HG03175 (cell line): ENCODE results near the gene CTBP1.
A peak's percentile ranks its signal among the peaks of the same experiment; 100 is the strongest.

ENCODE experiments used
- ATAC-seq: cut with Tn5 transposase; IDR thresholded peaks from one replicate; pipeline ENCODE4 v1.9.1; 2021; ENCODE audit warnings: mild to moderate bottlenecking, moderate library complexity; ENCODE audit not compliant: unreplicated experiment

Gene CTBP1

DNA sequence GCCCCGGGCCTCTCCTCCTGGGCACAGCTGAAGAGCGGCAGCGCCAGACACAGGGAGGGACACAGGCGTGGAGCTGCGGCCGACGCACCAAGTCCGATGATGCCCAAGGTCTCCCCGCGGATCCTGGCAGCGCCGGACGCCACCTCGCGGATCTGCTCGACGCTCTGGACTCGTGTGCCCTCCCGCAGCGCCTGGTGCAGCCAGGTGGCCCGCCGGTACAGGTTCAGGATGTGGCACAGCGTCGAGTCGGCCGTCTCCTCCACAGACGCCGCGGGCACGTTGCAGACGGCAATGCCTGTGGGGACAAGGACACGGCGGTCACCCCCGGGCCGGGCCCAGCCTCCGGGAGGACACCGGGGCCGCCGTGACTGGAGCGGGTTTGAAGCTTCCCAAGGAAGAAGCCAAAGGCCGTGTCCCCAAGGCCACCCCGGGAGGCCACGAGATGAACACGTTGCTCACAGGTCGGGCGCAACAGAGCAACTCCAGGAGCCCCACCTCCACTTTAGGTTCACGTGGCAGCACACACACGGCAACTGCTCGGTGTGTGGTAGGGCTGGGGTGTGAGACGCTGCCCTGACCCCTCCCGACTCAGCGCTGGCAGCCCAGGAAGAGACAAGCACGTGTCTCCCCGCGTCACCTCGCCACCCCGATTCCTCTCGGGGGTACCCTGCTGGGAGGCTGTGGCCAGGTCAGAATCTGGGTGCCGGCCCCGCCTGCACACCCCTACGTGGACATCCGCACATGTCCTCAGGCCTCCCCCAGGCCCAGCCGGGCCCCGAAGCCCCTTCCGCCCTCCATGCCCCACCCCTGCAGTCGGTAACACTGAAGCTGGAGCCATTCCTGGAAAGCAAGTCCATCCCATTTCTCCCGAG lies 23.4 kb downstream of the CTBP1 start:
- no peak for ATAC-seq

DNA sequence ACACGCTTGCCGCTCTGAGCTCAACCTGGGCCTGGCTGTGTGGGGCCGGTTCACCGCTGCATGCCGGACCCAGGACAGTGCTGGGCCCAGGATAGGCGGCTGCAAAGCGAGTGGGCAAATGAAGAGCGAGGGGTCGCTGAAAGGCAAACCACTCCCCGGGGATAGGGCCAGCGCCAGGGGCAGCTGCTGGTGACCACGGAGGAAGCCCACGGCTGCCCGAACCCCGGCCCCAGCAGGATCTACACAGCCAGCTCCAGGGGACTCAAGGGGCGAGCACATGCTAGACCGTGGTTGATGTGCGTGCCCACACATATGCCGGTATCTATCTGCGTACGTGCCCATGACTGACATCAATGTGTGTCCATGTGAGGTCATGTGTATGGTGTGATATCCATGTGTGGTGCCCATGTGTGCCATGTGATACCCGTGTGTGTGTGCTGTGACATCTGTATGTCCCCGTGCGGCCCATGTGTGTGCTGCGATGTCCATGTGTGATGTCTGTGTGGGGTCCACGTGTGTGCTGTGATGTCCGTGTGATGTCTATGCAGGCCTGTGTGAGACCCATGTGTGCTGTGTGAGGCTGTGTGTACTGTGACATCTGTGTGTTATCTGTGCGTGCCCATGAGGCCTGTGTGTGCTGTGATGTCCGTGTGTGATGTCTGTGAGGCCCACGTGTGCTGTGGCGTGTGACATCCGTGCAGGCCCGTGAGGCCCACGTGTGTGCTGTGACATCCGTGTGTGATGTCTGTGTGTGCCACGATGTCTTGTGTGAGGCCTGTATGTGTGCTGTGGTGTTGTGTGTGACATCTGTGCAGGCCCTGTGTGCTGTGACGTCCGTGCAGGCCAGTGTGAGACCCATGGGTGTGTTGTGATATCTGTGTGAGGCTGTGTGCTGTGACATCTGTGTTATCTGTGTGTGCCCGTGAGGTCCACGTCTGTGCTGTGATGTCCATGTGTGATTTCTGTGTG lies 24.8 kb downstream of the CTBP1 start:
- ATAC-seq: no peak

DNA sequence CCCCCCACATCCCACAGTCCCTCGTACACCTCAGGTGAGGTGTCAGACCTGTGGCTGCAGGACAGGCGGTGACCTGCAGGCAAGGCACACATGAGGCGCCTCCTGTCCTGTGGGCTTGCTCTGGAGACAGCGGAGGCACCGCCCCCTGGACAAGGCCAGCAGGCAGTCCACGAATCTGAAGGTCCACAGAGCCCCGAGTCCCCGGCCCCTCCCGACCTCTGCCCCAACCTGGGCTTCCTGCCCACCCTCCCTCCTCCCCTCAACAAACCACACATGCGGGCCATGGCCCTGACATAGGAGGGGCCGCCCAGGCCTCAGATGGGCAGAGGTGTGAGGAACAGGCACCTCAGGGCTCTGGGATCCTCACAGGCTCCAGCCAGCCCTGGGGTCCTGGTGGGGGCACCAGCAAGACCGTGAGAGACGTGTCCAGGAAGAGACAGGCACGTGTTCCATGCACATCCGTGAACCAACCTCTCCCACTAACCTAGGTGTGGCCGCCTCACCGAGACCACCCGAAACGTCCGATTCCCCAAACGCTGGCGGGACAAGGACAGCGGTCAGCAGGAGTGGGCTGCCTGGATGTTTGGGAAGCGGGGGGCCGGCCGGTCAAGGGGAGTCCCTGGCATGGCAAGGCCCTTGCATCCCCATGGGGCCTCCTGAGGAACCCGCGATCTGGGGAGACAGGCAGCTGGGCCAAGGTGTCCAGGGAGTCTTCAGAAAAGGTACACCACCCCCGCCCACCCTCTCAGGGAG lies 25.8 kb downstream of the CTBP1 start:
- ATAC-seq: no peak

DNA sequence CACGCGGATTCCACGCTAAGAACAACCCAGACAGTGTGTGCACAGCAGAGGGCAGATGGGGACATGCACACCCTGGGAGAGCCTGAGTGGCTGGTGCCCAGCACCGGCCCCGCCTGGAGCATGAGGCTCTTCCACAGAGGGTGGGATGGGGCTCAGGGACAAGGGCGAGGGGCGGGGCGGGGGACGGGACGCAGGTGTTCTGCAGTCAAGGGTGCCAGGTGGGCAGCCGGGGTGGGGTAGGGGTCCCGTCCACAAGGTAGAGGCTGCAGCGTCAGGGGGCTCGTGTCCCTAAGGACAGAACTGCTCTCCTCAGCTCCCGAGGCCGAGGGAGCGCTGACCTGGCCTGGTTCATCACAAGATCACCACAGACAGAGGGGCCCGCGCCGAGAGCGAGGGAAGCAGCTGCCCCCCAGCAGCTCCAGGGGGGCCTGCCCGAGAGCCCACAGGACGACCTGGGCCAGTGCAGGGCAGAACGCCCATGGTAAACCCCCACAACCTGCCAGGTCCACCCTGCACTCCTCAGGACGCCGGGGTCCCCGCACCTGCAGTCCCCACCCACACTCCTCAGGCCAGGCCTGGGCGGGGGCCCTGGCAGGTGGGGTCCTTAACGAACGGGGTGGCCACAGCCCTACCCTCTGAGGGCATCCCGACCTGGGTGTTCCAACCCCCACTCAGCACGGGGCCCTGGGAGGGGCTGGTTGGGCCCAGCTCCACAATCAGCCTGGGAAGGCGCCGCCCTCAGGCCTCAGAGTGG lies 26.7 kb downstream of the CTBP1 start:
- no peak for ATAC-seq

DNA sequence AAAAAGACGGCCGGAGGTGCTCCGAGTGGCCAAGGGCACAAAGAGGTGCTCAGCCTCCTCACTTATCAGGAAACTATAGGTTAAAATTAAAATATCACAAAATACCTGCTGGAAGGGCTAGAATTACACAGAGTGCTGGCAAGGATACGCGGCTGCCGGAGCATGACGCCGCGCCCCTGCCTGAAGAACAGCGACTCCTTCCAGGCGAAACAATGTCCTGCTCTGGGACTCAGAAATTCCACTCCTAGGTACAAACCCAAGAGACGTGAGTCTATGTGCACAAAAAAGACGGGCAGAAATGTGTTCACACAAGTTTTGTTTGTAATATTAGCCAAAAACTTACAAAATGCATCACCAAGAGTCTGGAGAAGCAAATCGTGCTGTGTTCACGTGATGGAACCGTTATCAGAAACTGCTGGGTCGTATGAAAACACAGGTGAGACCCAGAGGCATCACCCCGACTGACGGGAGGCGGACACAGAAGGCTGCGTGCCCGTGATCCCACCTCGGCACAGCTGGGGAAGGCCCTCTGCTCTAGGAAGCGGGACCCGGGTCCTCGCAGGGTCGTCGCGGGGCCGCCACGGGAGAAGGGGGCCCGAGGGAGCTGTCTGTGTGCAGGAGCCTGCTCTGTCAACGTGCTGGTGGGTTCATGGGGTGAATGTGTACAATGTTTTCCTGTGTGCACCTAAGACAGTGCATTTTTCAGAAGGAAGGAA lies 27.6 kb downstream of the CTBP1 start:
- ATAC-seq: no peak

DNA sequence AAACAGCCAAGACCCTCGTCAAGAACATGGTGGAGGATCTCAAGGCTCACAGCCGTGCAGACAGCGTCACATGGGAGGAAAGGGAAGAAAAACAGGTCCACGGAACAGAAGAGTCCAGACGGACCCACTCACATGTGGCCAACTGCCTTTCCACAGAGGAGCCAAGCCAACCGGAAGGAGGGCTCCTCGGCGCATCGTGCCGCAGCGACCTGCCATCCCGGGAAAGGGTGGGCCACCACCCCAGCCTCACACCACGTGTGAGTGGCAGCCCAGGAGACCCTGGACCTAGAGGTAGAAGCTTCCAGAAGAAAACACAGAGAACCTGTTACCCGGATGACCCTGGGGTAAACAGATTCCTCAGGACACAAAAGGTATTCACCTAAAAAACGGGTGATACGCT lies 28.4 kb downstream of the CTBP1 start:
- no peak for ATAC-seq

DNA sequence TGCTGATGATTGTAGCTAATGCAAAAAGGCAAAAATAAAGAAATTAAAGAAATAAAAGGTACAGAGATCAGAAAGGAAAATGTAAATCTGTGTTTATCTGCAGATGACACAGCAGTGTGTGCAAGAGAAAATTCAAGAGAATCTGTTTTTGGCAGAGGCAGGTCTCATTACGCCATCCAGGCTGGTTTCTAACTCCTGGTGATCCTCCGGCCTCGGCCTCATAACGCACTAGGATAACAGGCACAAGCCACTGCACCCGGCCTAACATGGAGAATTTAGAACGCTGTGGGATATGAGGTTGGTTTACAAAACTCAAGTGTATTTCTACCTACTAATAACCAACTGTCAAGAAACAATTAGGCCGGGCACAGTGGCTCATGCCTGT lies 29.4 kb downstream of the CTBP1 start:
- no peak for ATAC-seq

DNA sequence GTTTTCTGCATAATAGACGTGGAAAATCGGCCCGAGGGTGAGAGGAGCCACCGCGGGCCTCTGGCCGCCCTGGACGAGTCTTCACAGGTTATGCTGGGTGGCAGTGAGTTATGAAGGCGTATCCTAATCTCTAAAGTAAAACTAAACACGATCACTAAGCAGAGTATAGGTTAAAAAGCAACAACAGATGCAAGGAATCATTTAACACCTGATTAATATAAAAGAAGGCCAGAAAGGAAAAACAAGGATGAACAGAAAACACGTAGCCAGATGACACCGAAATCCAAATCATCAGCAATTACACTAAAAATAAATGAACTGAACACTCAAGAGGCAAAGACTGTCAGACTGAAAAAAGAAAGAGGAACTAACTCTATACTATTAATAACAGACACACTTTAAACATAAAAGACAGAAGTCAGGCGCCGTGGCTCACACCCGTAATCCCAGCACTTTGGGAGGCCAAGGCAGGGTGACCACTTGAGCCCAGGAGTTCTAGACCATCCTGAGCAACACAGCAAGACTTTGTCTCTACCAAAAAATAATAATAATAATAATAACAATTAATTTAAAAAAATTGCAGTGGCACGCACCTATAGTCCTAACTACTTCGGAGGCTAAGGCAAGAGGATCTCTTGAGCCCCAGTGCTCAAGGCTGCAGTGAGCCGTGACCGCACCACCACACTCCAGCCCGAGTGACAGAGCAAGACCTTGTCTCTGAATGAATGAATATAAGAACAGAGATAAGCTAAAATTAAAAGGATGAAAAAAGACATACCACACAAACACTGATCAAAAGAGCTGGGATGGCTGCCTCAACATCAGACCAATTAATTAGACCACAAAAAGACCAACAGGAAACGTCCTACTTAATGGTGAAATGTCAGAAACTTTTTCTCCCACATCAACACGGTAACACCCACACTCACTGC lies 30.0 kb downstream of the CTBP1 start:
- peak; percentile 74 for ATAC-seq

DNA sequence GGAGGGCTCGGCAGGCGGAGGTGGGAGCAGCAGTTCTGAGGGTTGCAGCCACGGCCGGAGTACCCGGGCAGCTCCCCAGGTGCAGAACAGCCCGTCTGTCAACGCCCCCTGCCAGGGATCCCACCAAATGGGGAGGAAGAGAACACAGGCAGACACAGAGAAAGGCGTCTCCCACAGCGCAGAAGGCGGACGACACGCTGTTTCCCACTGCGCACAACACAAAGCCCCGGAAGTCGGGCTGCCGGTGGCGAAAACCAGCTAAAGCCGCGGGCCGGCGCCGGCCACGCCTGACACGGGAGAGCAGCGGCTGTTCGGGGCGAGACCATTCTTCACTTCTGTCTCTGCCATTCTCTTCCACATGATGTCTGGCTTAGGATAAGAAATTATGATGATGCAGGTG lies 31.6 kb downstream of the CTBP1 start:
- ATAC-seq: no peak

DNA sequence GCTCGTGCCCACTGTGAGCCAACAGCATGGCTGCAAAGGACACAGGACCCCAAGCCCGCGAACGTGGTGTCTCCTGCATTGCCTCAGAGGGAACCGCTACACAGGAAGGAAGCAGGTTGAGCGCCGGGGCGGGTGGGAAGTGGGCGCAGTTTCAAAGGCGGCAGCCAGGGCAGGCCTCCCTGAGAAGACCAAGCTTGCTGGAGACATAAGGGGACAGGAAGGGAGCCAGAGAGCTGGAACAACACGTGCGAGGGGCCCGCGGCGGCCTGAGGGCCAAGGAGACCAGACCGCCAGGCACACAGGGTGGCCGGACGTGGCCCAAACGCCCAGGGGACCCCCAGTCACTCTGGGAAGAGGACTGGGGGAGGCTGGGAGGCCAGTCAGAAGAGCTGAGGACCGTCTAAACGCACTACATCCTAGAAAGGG lies 32.0 kb downstream of the CTBP1 start:
- ATAC-seq: no peak

DNA sequence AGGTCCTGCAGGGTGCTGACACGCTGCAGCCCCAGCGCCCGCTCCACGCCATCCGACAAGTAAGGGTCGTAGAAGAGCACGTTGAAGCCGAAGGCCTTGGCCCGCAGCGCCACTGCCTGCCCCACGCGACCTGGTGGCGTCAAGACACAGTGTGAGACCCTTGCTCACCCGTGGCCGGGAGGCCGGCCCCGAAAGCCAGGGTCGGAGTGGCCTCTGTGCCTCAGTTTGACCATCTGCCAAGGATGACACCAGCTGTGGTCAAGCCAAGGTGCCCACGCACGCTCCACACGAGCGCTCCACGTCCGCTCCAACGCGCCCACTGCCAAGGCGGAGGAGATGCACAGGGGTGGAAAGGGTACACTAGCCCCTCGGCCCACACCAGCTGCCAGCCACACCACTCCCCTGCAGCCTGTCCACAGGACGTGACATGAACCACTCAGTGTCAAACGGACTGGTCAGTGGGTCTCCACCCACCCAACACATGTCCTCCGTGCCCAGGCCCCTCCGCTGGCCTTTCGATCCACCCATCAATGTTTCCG lies 32.8 kb downstream of the CTBP1 start:
- ATAC-seq: no peak

DNA sequence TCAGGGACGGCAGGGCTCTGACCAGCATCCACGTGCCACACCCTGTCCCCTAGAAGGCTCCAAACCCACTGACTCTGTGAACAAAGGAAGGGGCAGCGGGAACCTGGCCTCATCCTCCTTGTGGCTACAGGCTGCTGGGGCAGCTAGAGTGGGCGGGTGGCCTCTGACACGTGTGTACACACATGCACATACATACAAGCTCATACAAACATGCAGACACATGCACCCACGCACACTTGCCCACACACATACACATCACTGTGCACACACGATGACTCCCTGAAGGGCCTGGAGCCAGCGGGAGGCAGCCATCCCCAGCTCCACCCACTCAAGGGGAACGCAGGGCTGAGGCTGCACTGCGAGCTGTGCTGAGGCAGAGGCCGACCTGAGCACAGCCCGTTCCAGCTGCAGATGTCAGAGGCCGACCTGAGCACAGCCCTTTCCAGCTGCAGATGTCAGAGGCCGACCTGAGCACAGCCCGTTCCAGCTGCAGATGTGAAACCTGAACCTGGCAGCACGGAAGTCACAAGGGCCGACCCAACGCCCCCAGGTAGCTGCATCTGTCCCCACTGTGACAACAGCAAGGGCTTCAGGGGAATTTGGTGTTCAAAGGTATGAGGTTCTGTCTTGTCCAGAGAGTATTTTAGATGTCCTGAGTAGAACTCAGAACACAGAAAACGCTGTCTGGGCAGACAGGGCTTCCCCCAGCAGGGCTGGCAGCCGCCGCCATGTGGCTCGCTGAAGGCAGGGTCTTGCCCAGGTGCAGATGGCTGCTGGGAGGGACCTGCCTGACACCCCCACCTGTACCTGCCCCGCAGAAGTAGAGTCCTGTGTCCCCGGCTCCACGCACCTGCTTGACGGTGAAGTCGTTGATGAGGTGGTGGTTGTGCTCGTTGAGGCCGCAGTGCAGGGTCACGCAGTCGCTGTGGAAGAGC lies 33.5 kb downstream of the CTBP1 start:
- no peak for ATAC-seq

DNA sequence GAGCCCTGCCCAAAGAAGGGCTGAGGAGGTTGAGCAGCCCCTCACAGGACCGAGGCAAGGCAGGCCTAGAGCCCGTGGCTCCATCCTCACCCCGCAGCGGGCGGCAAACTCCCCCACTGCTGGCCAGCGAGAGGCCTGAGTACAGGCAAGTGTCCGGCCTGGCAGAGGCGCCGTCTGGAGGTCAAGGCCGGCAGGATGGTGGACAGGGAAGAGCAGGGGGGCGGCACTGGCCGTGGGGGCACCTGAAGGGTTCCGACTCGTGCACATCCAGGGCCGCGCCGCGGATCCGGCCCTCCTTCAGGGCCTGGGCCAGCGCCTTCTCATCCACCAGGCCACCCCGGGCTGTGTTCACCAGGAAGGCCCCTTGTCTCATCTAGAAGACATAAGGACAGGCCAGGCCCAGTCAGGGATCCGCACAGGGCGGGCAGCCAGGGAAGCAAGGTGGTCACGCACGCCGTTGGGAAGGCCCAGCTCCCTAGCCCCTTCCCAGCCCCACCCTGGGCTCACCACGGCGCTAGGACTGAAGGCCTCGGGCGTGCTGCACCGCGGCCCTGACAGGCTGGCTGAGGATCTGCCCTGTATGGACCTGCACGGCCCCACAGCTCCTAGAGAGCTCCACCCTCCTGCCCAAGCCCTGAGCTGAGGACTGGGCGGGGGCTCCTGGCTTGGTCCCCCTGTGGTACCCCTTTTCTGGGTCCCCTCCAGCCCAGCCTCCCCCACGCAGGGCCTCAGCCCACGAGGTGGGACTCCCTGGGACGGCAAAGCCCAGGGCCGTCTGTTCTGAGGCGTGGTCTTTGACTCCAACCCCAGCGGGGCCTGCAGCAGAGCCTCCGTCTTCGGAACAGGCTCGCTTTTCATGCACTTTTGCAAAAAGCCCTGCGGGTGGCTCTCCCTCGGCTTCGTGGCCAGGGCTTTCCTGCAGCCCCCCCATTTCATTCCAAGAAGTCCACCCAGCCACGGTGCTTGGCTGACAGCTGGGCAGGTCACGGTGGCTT lies 34.5 kb downstream of the CTBP1 start:
- ATAC-seq: no peak

DNA sequence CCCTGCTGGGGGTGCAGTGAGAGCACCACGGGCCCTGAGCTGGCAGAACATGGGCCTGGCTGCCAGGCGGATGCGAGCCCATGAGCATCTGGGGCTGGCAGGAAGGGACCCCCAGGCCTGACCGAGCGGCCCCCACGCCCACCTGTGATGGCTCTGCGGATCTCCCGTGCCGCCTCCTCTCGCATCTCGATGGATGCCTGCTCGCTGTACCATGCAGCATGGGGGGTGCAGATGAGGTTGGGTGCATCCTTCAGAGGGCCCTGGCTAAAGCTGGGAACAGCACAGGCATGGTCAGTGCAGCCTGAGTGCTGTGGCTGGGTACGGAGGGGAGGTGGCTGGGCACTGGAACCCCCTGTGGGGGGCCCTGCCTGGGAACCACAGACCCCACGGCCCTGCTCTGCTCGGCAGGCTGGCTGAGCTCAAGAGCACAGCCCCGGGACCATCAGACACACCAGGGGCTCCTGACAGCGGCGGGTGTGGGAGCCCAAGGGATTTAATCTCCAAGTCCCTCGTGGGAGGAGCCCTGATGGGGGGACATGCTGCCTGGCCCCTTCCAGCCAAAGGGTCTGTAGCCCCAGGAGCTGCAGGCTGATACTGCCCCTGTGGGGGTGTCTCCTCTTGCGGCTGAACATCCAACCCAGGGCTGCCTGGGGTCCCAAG lies 35.5 kb downstream of the CTBP1 start:
- no peak for ATAC-seq

DNA sequence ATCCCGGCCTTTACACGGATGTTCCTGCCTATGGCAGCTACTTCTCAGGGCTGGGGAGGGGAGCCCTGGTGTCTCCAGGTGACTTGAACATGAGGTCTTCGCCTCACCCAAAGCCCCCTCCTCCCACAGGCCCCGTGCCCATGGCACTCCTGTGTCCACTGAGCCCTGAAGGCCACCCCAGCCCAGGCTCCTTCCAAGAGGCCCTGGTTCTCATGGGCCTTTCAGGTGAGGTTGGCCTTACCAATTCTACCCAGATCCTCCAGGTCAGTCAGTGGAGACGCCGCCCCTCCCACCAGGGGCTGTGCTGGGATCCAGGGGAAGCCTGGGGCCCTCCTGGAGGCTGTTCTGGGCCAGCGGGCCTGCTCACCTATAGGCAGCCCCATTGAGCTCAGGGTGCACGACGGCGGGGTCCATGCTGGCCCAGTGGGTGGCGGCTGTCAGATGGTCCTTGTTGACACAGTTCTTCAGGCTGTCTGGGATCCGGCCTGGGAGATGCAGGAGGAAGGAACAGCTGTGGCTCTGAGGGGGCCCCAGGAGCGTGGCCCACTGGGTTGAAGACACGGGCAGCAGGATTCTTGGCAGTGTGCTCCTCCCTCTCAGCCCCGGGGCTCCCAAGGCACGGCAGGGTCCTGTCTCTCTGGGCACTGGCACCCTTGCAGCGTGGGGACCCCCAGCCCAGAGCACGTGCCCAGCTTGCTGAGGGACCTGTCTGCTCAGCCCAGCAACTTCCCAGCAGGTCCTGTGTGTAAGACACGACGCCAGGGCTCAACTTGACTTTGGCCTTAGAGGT lies 36.2 kb downstream of the CTBP1 start:
- no peak for ATAC-seq
